HG03108 (cell line): ENCODE results near the gene MOGAT3.

Source experiments
- ATAC-seq: cut with Tn5 transposase; IDR thresholded peaks from one replicate; pipeline ENCODE4 v1.9.1; 2021; ENCODE audit warnings: moderate library complexity; ENCODE audit not compliant: unreplicated experiment

MOGAT3 gene

DNA sequence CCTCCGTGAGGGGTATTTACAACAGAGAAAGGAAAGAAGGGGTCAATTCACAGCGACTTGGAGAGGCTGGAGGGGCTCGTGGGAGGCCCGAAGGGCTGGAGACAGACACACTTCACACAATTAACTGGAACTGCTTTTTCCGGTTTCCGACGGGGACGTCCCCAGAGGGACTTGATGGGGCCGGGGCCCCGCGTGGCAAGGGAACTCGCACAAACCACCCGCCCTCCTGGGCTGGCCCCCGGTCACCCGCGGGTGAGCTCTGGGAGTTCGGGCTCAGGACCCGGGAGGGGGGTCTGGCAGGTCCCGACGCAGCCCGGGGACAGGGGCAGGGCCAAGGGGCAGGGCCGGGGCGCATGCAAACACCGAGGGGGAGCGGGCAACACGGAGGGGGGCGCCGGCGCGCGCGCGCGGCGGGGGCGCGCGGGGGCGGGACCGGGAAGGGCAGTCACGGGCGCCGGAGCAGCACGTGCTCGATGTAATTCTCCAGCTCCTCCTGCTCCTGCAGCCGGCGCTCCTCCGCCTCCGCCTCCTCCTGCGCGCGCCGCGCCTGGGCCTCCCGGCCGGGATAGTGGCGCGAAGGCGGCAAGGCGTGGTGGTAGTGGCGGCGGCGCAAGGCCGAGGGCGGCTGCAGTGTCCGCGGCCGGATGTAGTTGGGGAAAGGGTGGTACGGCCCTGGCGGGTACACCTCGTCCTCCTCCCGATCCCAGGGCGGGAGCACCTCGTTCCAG, 38.1 kb downstream of the MOGAT3 start:
- no peak for ATAC-seq

DNA sequence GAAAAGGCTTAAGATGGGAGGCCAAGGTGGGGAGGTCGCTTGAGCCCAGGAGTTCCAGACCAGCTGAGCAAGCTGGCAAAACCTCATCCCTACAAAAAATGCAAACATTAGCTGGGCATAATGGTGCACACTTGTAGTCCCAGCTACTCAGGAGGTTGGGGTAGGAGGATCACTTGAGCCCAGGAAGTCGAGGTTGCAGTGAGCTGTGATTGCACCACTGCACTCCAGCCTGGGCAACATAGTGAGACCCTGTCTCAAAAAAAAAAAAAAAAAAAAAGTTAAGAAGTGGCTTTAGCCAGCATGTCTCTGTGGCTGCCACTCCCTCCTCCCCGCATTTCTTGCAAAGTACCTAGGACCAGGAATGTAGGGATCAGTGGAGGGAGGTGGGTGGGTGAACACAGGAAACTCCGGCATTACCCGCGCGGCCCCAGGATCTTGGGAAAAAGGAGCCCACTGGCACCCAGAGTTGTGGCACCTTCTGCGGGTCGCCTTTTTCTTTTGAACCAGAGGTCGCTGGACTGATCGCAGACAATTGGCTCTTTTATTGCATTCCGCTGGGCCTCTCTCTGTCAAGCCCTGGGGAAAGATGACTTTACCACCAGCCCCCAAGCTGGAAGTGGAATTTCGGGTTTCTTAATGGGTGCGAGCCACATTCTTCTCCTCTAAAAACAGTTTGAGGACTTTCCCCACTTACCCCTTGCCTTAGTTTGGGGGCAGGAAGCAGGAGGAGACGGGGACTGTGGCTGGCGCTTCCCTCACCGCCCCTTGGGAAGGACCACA, 39.0 kb downstream of the MOGAT3 start:
- ATAC-seq, result no peak

DNA sequence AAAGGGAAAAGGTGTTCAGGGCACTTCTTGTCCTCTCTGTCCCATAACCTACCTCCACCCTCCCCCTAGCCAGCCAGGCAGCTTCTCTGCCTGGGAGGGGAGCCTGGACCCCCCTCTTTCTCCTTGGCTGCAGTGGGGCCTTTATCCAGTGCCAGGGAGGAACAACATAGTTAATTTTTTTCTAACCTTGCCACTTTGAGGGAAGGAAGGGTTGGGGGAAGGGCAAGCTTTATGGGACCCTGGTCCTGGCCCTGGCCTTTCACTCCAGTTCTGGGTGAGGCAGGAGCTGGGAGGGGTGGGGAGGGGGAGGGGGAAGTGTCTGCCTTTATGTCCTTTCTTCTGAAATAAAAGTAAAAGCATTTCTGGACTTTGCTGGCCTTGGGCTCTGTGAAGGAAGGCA, 39.9 kb downstream of the MOGAT3 start:
- no peak for ATAC-seq

DNA sequence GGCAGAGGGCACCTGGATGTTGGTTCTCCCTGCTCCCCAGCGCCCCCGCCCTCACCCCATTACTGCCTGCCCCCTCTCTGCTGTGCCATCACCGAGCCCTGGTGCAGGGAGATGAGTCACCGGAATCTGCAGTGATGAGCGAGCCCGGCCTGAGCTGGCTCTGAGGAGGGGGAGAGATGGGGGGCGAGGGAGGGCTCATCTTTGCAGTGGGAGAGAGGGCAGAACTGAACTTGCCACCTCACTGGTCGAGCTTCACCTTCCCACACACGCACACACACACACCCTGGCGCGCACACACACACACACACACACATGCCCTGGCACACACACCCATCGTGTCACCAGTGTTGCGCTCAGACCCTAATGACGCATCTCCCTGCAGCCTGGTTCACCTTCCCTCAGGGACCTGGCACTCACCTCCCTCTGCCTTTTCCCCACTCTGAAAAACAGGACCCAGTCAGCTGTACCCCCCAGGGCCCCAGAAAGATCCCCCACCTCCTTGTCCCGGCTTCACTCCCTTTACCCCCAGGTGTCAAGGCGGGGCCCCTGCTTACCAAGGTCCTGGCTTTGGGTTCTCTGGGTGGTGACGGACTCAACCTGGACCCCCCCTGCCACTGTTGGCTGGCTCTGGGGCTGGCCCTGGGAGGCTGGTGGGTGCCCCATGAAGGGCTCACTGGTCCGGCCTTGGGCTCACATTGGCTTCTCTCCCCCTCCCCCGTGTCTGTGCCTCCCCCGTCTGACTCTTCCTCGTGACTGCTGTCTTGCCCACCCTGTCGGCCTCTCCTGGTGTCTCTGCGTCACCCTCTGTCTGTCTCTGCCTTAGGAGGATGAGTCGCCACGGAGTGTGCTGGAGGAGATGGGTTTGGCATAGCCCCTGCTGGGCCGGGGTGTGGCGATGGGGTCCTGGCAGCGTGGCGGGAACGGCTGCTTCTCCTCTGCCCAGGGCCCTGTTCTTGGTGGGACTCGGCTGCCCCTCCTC, 40.9 kb downstream of the MOGAT3 start:
- ATAC-seq, result no peak

DNA sequence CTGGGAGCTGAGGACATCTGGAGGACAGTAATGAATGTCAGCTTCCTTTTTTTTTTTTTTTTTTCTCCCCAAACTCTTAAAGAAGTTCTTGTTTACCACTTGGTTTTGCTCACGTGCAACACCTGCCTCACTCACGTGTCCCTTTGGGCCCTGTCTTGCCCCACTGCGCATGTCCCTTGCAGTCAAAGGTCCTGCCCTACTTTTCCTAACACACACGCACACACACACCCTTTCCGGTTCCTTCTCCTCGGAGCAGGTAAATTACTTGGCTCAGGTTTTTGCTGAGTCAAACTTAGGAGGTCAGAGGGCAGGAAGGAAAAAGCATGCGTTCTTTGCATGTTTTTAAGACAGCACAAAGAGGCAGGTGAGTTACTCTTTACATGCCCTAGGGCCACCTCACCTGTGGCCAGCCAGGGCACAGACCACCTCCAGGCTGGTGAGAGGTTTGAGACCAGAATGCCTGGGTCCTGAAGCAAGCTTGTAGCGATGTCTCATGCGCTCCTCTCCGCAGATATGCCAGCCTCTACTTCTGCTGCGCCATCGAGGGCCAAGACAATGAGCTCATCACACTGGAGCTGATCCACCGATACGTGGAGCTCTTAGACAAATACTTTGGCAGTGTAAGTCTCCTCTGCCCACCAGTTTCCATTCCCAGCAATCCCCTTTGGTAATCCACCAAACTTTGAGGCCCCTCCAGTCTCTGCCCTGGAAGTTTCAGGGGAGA, 43.8 kb downstream of the MOGAT3 start:
- no peak for ATAC-seq

DNA sequence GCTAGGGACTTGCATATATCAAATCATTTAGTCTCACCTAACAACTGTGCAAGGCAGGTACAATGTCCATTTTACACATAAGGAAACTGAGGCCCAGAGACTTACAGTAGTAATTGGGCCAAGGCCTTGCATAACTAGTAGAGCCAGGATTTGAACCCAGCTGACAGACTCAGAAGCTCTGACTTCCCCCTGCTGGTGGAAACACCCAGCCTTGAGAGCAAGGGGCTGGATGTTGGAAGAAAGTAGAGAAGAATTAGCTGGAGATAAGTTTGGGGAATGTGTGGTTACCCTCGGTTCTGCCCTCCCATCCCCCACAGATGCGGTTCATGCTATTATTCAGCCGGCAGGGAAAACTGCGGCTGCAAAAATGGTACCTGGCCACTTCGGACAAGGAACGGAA, 44.6 kb downstream of the MOGAT3 start:
- ATAC-seq, result no peak

DNA sequence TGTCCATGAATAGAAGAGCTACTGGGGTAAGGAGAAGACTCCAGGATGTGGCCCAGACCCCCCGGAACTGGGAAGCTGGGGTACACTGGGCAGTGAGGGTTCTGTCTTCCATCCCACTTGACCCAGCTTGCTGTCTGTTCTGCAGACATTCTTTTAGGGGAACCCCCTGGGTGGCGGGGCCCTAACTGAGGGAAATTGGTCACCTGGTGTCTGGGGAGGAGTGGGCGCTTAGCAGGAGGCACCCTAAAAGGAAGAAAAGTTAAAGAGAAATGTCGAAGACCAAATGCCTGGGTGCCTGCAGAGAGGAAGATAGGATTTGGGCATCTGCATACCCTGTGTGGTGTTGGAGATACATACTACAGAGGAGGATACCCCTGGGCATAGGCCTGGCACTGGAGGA, 45.5 kb downstream of the MOGAT3 start:
- ATAC-seq, result no peak

DNA sequence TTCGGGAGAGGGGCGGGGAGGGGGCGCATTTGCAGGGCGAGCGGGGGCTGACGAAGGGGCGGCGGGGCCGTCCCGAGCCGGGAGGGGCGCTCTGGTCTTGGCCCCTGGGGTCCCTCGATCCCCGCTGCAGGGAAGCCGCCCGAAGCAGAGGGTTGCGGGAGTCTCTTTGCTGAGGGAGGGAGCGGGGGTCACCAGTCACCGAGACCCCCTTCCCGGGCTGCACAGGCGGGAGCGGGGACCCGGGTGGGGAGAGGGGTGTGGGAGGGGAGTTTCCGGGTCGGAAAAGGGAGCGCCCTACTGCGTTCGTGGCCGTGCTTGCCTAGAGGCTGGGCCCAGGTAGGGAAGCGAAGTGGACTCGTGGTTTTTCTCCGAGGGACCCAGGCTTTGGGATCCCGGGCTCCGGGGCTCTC, 46.1 kb downstream of the MOGAT3 start:
- peak; percentile 6 for ATAC-seq

DNA sequence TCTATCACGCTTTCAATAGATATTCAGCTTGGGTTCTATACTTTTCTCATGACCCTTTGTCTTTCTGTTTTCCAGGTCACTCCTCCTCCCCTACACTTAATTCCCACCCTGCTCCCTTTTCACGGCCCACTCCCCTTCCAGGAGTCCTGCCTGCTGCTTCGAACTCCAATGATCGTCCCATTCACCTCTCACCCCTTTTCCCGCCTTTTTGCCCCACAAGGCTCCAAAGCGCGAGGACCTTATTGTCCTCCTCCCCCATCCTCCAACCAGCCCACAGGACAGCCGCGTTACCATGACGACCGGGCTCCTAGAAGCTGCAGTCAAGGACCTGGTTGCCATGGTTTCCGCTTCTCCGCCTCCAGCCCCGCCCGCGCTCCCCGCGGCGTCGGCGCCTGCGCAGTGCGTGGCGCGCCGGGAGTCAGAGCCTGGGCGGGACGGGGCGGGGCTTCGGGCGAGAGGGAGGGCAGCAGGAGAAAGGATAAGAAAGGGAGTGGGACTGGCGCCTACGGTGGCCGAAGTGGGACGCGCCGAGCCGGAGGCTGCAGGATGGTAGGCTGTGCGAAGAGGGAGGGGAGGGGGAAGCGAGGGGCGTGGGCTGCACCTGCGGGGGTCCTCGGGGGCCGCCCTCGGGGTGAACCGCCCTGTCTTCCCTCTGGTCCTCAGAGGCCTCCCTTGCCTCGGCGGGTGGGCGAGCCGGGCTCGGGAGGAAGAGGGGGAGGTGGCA, 46.7 kb downstream of the MOGAT3 start, which contains the start of gene AP1S1:
AP1S1 (plus strand) TSS at position 508 of the 724 bp plus-strand sequence; CDS start at position 547, 39 bp downstream.
- ATAC-seq, result peak; percentile 69

DNA sequence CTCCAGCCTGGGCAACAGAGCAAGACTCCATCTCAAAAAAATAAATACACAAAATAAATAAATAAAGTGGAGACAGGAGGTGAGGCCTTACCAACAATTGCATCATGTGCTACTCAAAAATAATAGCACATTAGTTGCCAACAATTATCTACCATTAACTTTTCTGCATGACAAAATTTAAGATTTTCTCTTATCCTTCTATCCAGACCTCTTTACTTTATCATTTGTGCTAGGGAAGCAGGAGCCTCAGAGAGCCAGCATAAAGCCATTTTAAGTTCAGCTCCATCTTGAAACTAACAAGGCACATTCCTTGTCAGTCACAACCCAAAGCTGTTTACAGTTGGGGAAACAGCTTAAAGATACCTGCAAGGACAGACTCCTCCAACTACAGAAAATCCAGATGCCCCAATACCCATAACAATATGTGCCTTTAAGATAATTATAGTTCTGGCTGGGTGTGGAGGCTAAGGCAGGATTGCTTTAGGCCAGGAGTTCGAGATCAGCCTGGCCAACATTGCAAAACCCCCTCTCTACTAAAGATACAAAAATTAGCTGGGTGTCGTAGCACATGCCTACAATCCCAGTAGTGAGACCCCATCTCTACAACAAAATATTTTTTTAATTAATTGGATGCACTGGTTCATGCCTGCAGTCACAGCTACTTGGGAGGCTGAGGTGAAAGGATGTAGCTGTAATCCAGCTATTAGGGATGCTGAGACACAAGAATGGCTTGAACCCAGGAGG, 48.8 kb downstream of the MOGAT3 start:
- no peak for ATAC-seq
